NT2/D1 (cell line): ENCODE data around the gene SPPL3.
"Not testable (repeated sequence)": the region's sequence is repeated elsewhere in the genome, so short reads cannot be mapped to it uniquely, and the experiment has no call there.

Experiments used
- DNase-seq: peaks from one replicate; pipeline ENCODE4 v3.0.0-alpha.2; 2011; ENCODE audit warnings: low read depth, low spot score
- H3K27me3 ChIP-seq: 2 replicates; pipeline ENCODE4 v1.6.0; 2011; ENCODE audit warnings: mild to moderate bottlenecking; ENCODE audit not compliant: insufficient read length, insufficient read depth
- H3K36me3 ChIP-seq: 2 replicates; pipeline ENCODE4 v1.6.1; 2011; ENCODE audit warnings: mild to moderate bottlenecking, low read length, mixed read lengths; ENCODE audit not compliant: insufficient read depth, insufficient read length
- H3K4me1 ChIP-seq: 2 replicates; pipeline ENCODE4 v1.5.1; 2011; ENCODE audit not compliant: insufficient read depth, insufficient read length
- H3K4me3 ChIP-seq: 2 replicates; pipeline ENCODE4 v1.5.1; 2011; ENCODE audit warnings: low read depth; ENCODE audit not compliant: insufficient read length
- H3K9ac ChIP-seq: 2 replicates; pipeline ENCODE4 v1.6.0; 2011; ENCODE audit warnings: low read depth; ENCODE audit not compliant: insufficient read length
- H3K9me3 ChIP-seq: 2 replicates; pipeline ENCODE4 v1.5.1; 2011; ENCODE audit warnings: mild to moderate bottlenecking, low read length; ENCODE audit not compliant: insufficient read depth
- SUZ12 ChIP-seq: IDR thresholded peaks from 2 replicates; pipeline ENCODE4 v1.6.1; 2011; ENCODE audit not compliant: insufficient read length, insufficient read depth; ENCODE audit errors: extremely low read depth
- YY1 ChIP-seq: IDR thresholded peaks from 2 replicates; pipeline ENCODE4 v1.6.1; 2011; ENCODE audit not compliant: insufficient read length, insufficient read depth
- ZNF274 ChIP-seq: IDR thresholded peaks from 2 replicates; pipeline ENCODE4 v1.6.1; 2011; ENCODE audit warnings: mild to moderate bottlenecking, low read depth, low read length

The SPPL3 gene

DNA sequence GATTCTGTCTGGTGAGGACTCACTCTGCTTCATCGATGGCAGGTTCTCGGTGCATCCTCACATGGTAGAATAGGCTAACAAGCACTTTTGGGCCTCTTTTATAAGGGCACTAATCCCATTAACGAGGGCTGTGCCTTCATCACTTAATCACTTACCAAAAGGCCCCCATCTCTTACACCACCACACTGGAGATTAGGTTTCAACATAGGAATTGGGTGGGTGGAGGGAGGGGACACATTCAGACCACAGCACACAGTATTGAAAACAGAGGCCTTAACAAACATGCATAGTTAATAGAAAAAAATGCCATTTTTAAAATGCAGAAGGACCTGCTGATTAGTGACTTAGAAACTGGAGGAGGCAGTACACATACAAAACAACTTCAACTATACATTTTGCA is 61.6 kb downstream of the SPPL3 start:
- no peaks in the 10 kb centered on the region for H3K9me3 ChIP-seq
- no peak overlapping the region for H3K9ac ChIP-seq
- no peak for TF ChIP-seq SUZ12
- TF ChIP-seq YY1, result no peak
- no peak for TF ChIP-seq ZNF274
- DNase-seq, result no peak
- peaks cover 7% of the 10 kb centered on the region for H3K36me3 ChIP-seq
- no peak overlapping the region for H3K4me3 ChIP-seq
- no peaks in the 10 kb centered on the region for H3K27me3 ChIP-seq
- H3K4me1 ChIP-seq, result no peaks in the 10 kb centered on the region

- Histone ChIP-seq H3K9ac (no peak overlapping the region), H3K27me3 (no peaks in the 10 kb centered on the region), H3K4me1 (no peaks in the 10 kb centered on the region), H3K36me3 (peaks cover 7% of the 10 kb centered on the region), H3K9me3 (no peaks in the 10 kb centered on the region), H3K4me3 (no peak overlapping the region)
- TF ChIP-seq ZNF274 (no peak), YY1 (no peak), SUZ12 (no peak)
- no peak for DNase-seq
Measured at GRCh38 chr12:120841525-120841924, 62.6 kb downstream of the SPPL3 start.

- H3K9ac ChIP-seq, result no peak overlapping the region
- H3K4me1 ChIP-seq, result no peaks in the 10 kb centered on the region
- no peak overlapping the region for H3K4me3 ChIP-seq
- no peaks in the 10 kb centered on the region for H3K9me3 ChIP-seq
- H3K36me3 ChIP-seq, result no peaks in the 10 kb centered on the region
- TF ChIP-seq ZNF274 (no peak), YY1 (no peak), SUZ12 (no peak)
- no peak for DNase-seq
- no peaks in the 10 kb centered on the region for H3K27me3 ChIP-seq
Measured at GRCh38 chr12:120839503-120839902, 64.7 kb downstream of the SPPL3 start.

DNA sequence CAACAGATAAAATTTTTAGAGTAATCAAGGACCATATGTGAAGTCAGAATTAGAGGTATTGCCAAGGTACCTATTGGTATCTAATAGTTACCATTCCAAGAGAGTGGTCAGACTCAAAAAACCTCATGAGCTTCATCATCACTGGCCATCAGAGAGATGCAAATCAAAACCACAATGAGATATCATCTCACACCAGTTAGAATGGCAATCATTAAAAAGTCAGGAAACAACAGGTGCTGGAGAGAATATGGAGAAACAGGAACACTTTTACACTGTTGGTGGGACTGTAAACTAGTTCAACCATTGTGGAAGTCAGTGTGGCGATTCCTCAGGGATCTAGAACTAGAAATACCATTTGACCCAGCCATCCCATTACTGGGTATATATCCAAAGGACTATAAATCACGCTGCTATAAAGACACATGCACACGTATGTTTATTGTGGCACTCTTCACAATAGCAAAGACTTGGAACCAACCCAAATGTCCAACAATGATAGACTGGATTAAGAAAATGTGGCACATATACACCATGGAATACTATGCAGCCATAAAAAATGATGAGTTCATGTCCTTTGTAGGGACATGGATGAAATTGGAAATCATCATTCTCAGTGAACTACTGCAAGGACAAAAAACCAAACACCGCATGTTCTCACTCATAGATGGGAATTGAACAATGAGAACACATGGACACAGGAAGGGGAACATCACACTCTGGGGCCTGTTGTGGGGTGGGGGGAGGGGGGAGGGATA is 65.4 kb downstream of the SPPL3 start:
- not testable (repeated sequence) for H3K4me1 ChIP-seq, DNase-seq, H3K4me3 ChIP-seq, H3K9me3 ChIP-seq, H3K9ac ChIP-seq, H3K36me3 ChIP-seq, H3K27me3 ChIP-seq

DNA sequence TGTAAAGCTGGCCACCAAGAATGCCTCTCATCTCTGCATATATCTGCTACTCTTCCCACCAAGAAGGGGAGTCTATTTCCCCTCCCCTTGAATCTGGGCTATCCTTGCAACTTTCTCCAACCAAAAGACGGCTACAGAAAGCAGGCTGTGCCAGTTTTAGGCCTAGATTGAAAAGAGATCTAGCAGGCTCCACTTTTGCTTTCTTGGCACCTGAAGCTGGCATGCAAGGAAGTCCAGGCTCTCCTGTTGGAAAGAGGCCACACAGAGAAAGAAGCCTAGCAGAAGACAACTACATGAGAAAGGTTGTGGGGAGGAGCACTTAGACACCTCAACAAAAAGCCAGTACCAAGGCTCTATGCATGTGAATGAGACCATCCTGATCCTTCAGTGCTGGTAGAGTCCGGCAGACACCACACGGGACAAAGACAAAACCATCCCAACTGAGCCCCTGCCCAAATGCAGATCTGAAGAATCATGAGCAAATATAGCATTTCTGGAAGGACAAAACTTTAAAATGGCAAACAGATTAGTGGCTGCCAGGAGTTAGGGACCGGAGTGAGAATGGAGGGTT is 68.0 kb downstream of the SPPL3 start:
- H3K9ac ChIP-seq, result no peak overlapping the region

GRCh38 chr12:120835657-120836056 is 68.5 kb downstream of the SPPL3 start:
- H3K4me1 ChIP-seq, result no peaks in the 10 kb centered on the region
- no peak for DNase-seq
- no peak for TF ChIP-seq YY1
- TF ChIP-seq ZNF274, result no peak
- no peaks in the 10 kb centered on the region for H3K9me3 ChIP-seq
- H3K9ac ChIP-seq, result no peak overlapping the region
- H3K4me3 ChIP-seq, result no peak overlapping the region
- H3K27me3 ChIP-seq, result no peaks in the 10 kb centered on the region
- H3K36me3 ChIP-seq, result no peaks in the 10 kb centered on the region

More for the DNA sequence above, 68.0 kb downstream of the SPPL3 start:
- no peak for DNase-seq
- H3K27me3 ChIP-seq, result no peaks in the 10 kb centered on the region
- H3K36me3 ChIP-seq, result no peaks in the 10 kb centered on the region
- no peak for TF ChIP-seq SUZ12
- TF ChIP-seq YY1, result no peak
- no peak for TF ChIP-seq ZNF274
- no peaks in the 10 kb centered on the region for H3K4me1 ChIP-seq
- H3K9me3 ChIP-seq, result no peaks in the 10 kb centered on the region
- H3K4me3 ChIP-seq, result no peak overlapping the region

DNA sequence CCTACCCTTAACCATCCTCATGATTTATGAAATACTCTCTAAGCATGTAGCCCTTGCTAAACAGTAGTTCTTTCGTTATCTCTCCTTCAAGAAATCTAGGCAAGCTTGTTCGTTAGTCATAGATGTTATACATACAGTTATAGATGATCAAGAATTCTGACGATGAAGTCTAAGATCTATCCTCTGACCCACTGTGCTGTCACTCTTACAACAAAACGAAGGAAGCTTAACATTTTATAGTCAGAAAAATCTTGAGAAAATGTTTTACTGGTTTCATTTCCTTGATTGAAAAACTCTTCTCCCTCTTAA is 68.9 kb downstream of the SPPL3 start:
- no peak for DNase-seq
- H3K36me3 ChIP-seq, result no peaks in the 10 kb centered on the region
- TF ChIP-seq YY1, result no peak
- no peak for TF ChIP-seq SUZ12
- H3K9ac ChIP-seq, result no peak overlapping the region
- H3K4me3 ChIP-seq, result no peak overlapping the region
- H3K27me3 ChIP-seq, result no peaks in the 10 kb centered on the region
- H3K9me3 ChIP-seq, result no peaks in the 10 kb centered on the region
- H3K4me1 ChIP-seq, result no peaks in the 10 kb centered on the region
